Fibroblast of skin of left biceps (primary cell): ENCODE results near the gene CACNG4.

ENCODE experiments used
- DNase-seq, 2 experiments: peaks; one replicate each; pipeline ENCODE4 v3.0.0-alpha.2; 2013; ENCODE audit warnings: low read depth in 2 of 2

The CACNG4 gene

GRCh38 chr17:67043283-67043682, 78.8 kb downstream of the CACNG4 start:
- DNase-seq, result no peak

DNA sequence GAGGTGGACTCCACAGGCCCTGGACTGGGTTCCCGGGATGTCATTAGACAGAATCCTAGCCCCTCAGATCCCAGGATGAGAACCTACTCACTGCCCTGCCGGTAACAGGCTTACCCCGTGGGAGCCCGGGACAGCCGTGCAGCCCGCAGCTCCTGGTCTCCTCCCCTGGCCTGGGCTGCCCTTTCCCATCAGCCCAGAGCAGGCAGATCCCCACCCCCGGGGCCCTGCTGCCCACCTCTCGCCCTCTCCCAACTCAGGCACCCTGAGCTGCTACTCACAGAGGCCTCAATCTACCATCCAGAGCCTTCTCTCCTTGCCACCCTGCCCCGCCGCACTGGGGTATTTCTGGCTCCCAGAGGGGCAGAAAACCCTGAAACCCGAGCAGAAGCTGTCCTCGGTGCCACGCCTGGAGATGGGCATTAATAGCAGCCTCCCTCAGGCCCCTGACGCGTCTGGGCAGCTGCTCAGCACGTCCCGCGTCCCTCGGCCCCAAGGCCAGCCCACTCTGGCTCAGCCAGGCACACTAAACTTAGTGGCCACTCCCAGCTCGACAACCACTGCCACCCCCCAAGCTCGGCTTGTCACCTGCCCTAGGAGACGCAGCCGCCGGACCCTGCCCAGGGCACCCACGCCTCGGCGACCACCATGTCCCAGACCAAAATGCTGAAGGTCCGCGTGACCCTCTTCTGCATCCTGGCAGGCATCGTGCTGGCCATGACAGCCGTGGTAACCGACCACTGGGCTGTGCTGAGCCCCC, 79.7 kb downstream of the CACNG4 start, which contains the start of gene CACNG1:
TSS of gene CACNG1 (plus strand) at position 539 of the 757 bp plus-strand sequence. CDS start at position 646, 107 bp downstream.
- no peak for DNase-seq

GRCh38 chr17:67044940-67045339, 80.4 kb downstream of the CACNG4 start:
- no peak for DNase-seq

DNA sequence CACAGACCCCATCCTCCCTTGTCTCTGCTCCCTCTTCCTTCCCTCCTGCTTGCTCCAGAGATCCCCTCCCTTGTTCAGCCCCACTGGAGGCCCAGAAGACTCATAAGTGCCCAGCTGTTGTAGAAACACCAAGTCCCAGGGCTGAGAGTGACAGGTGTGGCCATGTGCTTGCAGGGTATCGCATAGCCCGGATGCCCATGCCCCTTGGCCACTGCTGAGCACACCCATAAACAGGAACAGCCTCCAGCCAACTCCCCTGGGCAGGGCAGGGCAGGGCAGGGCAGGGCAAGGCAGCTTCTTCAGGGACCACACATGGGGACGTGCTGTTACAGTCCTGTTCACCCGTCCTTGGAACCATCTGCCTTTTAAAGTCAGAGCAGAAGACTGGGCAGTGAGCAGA, 81.9 kb downstream of the CACNG4 start:
- no peak for DNase-seq

DNA sequence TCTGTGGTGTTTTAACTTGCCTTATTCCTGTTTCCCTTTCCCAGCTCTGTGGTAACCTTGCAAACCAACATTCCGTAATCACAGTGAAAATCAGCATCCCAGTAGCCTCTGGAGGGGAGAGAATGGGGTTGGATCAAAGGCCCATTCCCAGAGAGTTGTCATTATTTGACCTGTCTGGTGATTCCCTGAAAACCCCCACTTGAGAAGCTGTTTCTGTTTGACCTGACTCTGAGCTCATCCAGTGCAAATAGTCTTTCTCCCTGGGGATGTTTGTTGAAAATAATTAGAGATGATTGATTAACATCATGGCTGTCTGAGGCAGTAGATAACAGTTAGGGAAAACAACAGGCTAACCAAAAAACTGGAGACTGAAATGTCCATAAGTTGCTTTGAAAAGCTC, 82.9 kb downstream of the CACNG4 start:
- no peak for DNase-seq

GRCh38 chr17:67049025-67049739, 84.7 kb downstream of the CACNG4 start:
- no peak for DNase-seq

DNA sequence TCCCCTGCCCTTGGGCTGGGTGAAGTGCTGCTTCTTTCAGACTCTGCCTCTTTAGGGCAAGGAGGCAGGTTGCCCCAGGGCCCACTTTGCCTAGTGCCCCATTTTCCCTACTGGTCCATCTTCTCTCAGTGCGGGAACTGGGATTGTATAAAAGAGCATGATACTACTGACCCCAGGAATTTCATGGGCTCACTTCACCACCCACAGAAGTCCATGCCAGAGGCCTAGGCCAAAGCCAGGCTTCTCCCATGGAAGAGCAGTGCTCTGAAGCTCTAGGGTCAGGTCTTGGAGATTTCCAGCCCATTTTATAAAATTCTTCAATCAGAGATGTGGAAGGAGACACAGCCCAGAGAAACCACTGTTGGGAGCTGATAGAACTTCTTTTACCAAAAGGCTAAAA, 85.6 kb downstream of the CACNG4 start:
- DNase-seq, result no peak

GRCh38 chr17:67050471-67051154, 86.1 kb downstream of the CACNG4 start:
- no peak for DNase-seq

GRCh38 chr17:67051155-67051538, 86.6 kb downstream of the CACNG4 start:
- DNase-seq, result no peak

- no peak for DNase-seq
These were observed 87.3 kb downstream of the CACNG4 start for GRCh38 chr17:67051837-67052236.

DNA sequence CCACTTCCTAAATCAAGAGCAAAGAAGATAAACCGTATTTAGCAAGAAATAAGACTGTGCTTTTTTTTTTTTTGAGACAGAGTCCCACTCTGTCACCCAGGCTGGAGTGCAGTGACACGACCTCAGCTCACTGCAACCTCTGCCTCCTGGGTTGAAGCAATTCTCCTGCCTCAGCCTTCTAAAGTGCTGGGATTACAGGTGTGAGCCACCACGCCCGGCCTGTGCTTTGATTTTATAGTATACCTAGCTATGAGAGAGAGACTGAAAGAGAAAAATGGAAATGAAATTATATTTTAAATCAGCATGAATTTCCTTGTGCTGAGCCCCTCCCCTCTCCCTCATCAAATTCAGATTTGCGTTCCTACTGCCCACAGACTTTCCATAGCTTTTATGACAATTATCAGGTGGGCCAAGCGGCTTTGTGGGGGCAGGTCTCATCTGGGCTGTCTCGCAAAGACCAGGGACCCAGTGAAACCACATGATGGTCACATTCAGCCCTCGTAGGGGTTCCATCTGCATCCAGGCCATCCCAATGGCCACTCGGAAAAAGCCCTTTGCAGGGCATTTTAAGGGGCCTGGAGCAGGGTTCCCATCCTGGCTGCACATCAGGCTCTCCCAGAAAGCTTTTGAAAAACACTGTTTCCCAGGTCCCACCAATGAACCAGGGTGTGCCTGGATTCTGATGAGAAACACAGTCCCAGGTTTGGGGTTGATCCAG, 88.4 kb downstream of the CACNG4 start:
- no peak for DNase-seq

DNA sequence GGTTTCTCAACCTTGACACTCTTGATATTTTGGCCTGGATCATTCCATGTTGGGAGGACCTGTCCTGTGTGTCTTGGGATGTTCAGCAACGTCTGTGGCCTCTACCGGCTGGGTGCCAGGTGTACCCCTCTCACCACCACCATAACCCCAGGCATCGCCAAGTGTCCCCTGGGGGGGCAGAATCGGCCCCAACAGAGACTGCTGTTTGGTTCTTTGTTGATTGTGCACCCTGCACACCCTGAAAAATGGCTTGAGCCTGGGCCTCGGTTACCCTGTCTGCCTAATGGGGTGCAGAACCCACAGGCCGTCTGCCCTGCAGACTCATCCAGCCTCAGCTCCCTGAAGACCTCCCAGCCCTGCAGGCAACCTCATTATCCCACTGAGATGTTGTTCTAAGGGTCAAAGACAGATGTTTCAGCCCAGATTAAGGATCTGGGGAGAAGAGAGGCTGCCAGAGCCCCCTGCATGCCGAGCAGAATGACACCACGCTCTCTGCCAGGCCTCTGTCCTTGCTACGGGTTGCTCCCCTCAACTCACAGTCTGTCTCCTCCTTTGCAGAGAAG, 89.0 kb downstream of the CACNG4 start:
- DNase-seq, result no peak

GRCh38 chr17:67054011-67054591, 89.6 kb downstream of the CACNG4 start:
- no peak for DNase-seq

DNA sequence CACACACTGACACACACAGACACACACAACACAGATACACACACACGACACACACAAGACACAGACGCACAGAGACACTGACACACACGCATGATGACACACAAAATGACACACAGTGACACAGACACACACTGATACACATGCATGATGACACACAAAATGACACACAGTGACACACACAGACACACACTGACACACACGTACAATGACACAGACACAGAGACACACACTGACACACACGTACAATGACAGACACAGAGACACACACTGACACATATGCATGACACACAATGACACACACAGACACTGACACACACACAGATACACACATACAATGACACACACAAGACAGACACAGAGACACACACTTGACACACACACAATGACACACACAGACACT, 90.1 kb downstream of the CACNG4 start:
- no peak for DNase-seq

DNA sequence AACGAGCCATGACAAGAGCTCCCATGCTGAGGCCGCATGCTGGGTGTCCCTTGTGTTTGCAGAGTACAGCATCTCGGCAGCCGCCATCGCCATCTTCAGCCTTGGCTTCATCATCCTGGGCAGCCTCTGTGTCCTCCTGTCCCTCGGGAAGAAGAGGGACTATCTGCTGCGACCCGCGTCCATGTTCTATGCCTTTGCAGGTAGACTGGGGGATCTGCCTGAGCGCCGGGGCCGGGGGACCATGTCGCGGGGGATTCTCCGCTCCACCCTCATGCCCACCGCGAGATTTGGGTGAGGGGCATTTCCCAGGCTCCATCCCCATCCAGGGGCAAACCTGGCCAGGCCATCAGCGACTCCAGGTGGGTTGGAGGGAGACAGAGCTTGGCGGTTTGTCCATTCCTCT, 90.5 kb downstream of the CACNG4 start:
- no peak for DNase-seq

GRCh38 chr17:67055811-67056745, 91.6 kb downstream of the CACNG4 start:
- DNase-seq, result no peak

DNA sequence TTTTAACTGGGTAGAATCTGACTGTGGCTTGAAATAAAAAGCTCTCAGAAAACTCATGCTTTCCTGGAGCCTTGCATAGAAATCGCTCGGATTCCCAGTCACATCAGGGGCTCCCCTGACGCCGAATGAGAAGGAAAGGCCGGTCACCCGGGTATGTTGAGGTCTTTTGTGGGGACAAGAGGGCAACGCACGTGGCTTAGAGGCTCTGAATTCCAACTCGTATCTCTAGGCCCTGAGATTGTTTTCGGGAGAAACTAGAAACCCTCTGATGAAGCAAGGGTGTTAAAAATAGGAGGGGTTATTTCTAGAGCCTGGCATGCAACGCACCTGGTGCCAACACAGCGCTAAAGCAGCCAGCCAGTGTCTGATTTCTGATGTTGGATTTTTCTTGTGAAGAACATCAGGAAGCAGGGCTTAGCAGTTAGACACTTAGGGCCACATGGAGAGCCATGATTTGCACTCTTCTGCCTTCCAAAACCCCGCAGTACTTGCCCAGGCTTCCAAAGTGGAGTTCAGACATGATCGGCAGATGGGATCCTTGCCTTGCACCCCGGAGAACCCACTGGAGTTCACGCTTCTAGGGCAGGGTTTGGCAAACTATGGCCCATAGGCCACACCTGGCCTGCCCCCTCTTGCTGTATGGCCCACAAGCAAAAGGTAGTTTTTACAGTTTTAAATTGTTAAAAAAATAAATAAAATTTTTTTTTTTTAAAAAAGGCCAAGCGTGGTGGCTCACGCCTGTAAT, 92.4 kb downstream of the CACNG4 start:
- no peak for DNase-seq

GRCh38 chr17:67058036-67058435, 93.5 kb downstream of the CACNG4 start:
- DNase-seq, result no peak

DNA sequence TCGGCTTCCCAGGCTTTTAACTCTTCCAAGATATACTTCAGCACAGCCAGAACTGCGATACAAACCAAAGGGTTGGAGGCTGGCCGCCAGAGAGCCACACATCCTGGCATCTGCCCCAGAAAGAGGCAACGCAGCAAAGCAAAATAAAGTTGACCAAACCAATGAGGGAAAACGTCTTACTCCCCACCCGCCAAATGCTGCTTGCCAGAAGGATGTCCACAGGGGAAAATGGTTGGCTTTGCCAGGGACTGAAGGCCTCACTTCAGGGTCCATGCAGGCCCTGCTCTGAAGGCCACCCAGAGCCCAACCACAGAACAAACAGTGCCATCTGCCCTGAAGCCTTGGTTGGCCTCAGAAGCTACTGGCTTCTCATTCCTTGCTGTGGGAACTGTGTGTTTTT, 94.9 kb downstream of the CACNG4 start:
- DNase-seq, result no peak

DNA sequence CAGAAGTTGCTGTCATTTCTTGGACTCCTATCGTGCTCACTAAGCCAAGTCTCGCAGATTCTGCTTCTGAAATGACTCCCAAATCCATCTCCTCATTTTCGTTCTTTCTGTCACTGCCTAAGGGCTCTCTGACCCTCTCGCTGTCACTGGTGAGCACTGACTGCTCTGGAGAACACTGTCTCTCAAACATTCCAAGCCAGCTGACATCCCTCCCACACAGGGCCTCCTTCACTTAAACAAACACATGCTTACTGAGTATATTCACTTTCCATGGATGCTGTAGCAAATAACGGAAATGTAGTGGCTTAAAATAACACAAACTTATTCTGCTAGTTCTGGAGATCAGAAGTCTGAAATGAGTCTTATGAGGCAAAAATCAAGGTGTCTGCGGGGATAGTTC, 98.6 kb downstream of the CACNG4 start:
- no peak for DNase-seq
